ENCODE results near the gene ZNF764.
A peak's percentile ranks its signal among the peaks of the same experiment; 100 is the strongest.
"Not testable (repeated sequence)": the region's sequence is repeated elsewhere in the genome, so short reads cannot be mapped to it uniquely, and the experiment has no call there.

The ZNF764 gene

DNA sequence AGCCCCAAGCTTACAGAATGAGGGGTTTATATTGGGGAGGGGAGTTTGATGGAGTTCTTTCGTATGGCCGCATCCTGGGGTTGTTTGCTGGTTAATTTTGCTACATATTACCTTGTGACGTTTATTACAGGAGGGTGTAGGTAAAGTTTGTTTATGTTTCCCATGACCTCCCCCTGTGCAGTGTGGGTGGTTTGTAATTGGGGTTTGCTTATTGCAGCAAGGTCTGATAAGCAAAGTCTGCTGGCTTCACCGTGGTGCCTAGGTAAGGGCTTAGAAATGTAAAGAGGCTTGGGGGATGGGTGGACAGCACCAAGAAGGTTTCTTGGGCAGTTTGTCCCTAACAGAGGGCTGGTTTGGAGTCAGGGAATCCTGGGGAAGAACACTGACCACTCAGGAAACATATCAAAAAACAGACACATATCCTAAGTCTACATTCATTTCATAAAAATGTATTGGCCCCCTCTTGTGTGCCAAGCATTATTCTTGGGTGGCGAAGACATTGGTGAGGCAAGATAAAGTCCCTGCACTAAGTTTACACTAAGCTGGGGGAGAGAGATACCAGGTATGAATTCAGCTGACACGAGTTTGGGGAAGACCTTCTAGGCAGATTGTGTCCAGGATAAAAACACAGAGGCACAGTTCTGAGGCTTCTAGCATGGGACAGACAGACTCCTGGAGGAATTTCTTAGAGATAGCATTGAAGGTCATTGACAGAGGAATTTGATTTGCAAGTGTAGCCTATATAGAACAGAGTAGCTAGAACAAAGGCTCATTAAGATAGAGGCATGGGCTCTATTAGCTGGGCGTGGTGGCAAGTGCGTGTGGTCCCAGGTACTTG, 9.5 kb downstream of the ZNF764 start:
- DNase-seq = no peak

DNA sequence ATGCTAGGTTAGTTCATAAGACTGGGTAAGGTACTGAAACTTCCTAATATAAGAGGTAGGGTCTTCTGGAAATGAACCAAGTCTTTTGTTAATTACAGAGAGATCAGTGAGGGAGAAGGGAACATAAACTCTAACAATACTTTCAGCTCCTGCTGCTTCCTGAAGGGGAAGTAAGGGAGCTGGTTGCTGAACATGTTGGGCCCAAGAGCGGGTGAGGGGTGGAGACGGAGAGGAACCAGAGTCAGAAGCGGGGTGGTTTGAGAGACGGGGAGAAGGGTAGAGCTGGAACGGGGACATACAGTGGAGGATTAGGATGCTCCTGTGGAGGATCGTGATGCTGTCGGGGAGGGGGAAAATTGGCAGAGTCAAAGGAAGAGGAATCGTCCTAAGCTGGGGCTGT, 12.1 kb downstream of the ZNF764 start:
- no peak for DNase-seq

DNA sequence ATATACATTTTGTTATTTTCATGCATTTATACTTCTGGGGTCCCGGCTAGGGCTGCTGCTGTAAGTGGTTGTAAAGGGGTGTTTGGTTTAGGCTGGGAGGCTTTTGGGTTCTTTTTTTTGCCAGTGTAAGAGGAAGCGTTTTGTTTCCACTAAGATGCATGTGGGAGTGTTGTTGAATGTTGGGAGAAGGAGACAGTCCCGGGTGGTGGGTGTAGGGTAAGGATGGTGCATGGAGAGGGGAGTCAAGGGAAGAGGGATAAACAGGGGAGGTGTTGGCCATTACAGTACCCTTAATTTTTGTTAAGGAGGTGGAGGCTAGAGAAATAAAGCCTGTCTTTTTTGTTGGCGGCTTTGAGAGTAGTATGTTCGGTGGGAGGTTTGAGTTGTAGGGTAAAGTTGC, 15.1 kb downstream of the ZNF764 start:
- no peak for DNase-seq

DNA sequence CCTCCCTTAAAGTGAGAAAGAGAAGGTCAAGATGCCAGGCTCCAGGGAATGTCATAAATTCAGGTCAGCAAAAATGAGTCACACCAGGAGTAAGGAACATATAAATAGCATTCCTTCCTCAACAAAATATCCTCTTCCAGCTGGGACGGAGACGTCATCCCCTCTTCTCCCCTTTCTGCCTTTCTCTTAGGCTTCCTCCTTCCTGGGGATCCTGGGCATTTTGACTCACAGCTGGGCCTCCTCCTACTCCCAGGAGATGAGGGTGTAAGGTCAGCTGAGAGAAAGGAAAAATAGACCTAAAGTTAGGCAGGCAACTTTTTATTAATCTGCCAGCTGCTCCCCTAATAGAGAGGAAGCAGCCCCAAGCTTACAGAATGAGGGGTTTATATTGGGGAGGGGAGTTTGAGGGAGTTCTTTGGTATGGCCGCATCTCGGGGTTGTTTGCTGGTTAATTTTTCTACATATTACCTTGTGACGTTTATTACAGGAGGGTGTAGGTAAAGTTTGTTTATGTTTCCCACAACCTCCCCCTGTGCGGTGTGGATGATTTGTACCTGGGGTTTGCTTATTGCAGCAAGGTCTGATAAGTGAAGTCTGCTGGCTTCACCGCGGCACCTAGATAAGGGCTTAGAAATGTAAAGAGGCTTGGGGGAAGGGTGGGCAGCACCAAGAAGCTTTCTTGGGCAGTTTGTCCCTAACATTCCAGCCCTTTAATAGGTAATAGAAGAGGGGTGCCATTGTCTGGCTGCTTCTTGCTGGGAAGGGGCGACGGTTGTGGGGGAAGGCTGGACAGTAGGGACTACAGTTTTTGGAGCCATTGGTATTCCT, 16.5 kb downstream of the ZNF764 start:
- DNase-seq = no peak

DNA sequence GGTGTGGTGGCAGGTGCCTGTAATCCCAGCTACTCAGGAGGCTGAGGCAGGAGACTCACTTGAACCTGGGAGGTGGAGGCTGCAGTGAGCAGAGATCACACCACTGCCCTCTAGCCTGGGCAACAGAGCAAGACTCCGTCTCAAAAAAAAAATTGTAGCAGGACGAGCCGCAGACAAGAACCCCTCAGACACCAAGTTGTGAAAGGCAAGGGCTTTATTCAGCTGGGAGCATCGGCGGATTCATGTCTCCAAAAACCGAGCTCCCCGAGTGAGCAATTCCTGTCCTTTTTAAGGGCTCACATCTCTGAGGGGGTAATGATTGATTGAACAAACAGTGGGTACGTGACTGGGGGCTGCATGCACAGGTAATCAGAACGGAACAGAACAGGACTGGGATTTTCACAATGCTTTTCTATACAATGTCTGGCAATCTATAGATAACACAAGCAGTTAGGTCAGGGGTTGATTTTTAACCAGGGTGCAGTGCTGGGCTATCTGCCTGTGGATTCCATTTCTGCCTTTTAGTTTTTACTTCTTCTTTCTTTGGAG, 17.2 kb downstream of the ZNF764 start:
- DNase-seq = not testable (repeated sequence)

DNA sequence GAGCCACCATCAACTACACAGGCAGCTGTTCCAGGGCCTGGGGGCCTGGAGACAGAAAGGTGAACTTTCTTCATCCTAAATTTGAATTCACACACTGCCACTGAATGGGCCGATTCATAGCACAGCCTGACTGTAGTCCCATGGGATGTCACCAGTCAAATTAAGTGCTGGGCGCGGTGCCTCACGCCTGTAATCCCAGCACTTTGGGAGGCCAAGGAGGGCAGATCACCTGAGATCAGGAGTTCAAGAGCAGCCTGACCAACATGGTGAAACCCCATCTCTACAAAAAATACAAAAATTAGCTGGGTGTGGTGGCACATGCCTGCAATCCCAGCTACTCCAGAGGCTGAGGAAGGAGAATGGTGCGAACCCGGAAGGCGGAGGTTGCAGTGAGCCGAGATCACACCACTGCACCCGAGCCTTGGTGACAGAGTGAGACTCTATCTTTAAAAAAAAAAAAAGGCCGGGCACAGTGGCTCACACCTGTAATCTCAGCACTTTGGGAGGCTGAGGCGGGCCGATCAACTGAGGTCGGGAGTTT, 18.1 kb downstream of the ZNF764 start:
- DNase-seq = not testable (repeated sequence)

DNA sequence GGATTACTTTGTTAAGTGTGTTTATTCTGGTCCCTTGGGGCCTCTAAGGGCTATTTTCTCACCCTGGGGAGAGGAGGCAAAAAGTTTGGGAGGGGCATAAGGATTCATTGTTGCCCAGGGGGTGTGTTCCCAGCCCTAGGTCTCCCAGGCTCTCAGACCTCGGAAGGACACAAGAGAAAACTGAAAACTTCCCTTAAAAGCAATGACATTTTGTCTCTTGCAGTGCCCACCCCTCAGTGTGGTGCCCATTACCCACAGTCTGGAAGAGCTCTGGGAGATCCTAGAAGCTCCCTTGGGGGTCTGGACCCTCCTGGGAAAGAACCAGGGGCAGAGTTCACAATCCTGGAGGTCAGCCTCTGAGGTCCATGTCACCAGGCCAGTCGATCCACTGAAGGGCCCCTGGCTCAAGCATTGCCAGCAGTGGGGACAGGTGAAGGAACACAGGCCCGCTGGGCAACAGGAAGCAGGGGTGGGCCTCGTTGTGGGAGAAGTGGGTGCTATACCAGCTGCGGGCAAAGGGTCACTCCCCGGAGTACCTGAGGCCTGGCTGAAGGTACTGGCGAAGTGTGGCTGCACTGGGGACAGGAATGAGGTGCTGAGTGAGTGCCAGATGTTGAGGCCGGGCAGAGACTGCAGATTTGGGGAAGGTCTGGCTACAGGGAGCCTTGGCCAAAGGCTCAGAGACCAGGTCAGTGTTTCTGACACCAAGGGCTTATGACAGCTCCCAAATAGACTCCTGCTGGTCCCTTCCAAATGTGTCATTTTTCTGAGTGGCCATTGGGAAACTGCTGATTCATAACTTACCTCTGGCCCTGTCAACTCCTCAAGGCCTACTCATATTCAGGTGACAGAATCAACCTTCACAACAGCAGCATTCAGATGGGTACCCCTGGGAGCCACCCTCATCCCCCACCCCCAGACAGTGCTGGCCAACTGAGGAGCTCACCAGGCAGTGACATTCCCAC, 18.9 kb downstream of the ZNF764 start:
- no peak for DNase-seq

DNA sequence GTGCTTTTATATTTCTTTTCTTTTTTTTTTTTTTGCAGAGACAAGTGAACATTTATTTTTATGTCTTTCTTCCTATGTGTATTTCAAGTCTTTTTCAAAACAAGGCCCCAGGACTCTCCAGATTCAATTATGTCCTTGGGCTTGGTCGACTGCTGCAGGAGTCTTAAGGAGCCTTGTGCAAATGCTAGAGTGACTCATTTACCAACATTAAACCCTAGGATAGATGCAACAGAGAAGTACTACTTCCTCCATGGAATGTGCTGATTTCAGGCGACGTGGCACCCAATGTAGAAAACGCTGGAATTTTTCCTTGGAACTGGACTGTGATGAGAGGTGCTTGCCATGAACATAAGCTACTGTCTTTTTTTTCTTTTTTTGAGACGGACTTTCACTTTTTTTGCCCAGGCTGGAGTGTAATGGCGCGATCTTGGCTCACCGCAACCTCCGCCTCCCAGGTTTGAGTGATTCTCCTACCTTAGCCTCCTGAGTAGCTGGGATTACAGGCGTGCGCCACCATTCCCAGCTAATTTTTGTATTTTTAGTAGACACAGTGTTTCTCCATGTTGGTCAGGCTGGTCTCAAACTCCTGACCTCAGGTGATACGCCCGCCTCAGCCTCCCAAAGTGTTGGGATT, 21.7 kb downstream of the ZNF764 start:
- DNase-seq = not testable (repeated sequence)

DNA sequence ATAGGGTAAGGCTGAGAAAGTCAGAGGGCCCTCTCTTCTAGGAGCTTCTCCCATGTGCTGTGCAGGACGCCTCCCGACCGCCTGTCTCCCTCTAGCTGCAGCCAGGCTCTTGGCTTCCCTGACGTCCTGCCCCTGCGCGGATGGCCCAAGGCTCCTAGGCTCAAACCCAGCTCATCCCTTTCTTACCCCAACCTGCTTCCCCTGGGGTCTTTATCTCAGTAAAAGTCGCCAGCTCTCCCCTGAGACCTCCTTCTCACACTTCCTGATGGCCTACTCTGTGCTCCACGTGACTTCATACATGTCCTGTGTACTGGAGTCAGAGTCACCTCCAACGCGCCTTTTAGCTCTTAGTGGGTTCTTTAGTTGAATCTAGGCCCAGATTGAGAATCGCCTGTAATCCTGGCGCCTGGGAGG, 22.4 kb downstream of the ZNF764 start:
- peak in 32 of 56 donors; percentile 2 to 61 (median 30) for DNase-seq

DNA sequence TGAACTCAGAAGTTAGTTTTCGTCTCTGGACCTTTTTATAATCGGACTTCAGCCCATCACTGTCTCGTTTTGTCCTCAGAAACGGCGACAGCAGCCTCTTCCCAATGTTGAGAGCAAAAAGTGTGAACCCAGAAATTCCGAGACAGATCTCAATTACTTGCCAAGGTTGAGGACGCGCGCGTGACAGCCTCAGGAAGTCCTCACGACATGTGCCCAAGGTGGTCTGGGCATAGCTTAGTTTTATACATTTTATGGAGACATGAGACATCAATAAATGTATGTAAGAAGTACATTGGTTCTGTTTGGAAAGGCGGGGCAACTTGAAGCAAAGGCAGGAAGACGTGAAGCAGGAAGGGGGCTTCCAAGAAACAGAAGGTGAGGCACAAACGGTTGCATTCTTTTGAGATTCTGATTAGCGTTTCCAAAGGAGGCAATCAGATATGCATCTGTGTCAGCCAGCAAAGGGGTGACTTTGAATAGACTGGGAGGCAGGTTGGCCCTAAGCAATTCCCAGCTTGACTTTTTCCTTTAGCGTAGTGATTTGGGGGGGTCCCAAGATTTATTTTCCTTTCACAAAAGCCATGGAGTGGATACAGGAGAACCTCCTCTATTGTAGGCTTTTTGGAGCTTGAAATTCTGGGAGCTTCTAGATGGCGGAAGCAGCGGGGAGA, 22.9 kb downstream of the ZNF764 start:
- DNase-seq = peak in 3 of 56 donors; percentile 20 to 42 (median 39)

DNA sequence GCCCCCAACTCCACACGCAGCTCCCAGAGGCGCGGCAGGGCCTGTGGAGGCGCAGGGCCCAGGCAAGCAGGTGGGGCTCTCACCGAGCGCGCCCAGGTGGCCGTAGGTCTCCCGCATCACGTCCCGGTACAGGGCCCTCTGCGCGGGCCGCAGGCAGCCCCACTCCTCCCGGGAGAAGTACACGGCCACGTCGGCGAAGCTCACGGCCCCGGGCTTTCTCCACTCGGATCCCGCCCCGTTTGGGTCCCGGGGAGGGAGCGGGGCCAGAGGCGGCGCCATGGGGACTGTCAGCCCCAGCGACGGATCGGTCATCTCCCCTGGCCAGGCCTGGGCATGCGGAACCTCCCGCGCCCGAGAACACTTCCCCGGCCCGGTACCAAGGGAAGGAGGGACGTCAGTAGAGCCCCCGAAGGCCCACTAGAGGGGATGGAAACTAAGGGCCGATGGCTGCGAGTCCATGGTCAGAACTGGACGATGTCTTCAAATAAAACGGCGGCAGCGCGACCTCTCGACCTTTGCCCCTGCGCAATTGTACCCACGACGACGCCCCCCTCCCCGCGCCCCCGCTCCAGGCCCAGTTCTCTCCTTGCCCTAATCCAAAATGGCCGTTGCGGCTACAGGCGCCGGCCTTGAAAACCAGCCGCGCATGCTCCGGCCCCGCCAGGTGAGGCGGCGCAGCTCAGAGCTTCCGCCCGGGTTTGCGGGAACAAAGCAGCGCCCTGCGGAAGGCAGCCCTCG, 23.6 kb downstream of the ZNF764 start, which contains the start of gene ZNF747:
TSS of gene ZNF747 (minus strand) at position 491 of the 738 bp plus-strand sequence. CDS start at position 312, 179 bp downstream.
- DNase-seq = peak; percentile 55 to 96 (median 90)

DNA sequence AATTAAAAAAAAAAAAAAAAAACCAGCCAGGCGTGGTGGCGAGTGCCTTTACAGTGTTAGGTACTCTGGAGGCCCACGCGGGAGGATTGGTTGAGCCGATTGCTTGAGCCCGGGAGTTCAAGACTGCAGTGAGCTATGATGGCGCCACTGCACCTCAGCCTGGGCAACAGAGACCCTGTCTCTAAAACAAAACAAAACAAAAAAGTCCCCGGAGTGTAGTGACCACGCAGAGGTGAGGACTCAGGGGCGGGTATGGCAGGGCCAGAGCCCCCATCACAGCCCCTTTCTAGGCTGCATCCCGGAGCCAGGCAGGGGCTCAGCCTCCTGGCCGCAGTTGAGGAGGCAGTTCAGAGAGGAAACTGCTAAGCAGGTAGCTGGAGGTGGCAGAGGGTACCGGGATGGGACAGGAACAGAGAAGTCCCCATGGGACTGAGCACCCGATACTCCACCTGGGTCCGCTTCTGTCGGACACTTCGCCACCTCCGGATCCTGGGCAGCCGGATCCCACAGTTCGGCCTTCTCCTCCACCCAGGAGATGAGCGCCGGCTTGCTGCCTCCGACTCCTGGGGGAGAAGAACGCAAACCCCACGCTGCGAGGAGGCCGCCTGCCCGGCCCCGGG, 24.3 kb downstream of the ZNF764 start:
- DNase-seq = no peak

DNA sequence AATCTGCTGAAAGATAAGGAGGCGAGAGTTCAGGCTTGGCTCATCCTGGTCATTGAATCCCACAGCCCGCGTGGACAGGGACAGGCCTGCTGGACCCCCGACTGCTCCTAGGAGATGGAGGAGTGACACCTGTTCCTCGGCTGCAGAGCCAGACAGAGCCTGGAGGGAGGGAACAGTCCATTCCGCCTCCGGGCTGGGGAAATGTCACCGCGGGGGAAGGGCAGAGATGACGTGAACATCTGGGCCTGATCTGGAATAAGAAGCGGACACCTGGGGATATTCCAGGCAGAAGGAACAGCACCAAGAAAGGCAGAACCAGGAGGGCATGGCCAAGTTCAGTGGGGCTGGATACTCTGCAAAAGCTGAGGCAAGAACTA, 25.0 kb downstream of the ZNF764 start:
- DNase-seq = no peak

DNA sequence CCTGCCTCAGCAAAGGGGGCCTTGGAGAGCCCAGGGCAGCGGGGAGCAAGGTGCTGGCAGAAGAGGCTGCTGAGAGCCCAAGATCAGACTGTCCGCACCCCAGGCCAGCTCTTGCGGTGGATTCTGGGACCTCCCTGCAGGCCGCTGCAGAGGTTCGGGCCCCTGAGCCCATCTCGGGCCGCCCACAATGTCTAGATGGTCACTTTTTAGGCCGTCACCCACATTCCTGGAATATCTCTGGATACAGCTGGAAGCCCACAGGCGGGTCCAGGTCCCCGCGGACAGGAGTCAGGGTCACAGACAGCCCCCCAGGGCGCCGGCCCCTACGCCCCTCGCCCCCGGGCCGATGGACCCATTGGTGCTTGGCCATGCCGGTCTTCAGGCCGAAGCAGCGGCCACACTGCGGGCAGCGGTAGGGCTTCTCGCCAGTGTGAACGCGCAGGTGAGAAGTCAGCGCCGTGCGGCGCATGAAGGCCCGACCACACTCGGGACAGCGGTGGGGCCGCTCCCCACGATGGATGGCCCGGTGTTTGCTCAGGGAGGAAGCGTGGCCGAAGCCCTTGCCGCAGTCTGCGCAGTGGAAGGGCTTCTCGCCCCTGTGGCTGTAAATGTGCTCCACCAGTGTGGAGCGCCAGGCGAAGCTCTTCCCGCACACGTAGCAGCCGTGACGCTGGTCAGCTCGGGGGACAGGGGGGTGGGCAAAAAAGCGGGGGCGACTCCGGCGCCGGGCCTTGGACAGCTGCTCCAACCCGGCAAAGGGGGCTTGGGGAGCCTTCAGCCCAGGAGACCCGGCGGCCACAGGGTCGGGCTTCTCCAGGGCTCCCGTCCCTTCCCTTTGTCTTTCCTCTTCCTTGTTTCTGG, 25.7 kb downstream of the ZNF764 start:
- no peak for DNase-seq

DNA sequence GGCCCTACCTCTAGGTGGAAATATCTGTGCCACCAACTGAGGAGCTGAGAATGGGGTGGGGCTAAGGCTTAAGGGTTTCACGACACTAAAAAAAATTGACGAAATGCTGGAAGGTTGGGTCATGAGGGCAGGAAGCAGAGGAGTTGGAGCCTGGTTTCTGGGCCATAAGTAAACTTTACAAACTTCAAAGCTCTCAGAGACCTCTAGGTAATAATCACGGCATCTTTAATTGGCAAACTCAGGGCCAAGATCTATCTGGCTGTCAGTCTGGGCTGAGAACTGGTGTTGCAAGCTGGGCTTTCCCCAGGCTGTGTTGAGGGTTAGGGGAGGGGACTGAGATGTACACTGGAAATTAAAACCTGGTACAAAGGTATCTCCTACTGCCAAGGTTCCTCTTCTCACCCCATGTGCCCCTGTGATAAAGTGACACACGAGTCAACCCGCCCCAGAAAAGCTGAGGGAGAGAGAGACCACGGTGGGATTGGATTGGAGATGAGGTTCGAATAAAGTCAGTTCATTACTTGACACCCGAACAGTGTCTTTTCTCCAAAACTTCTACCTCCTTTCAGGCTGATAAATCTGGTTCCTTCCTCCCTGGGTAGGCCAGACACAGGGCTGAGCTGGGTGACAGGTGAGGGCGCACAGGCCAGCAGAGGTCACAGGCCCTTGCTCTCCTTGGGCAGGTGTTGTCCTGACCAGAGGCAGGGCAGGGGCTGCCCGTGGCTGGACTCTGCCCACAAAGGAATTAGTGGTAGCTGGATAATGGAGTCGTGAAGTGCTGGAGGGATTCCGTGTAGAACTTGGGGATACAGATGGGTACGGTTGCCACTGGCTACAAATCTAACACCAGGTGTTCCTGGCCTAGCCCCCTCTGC, 27.8 kb downstream of the ZNF764 start:
- no peak for DNase-seq

DNA sequence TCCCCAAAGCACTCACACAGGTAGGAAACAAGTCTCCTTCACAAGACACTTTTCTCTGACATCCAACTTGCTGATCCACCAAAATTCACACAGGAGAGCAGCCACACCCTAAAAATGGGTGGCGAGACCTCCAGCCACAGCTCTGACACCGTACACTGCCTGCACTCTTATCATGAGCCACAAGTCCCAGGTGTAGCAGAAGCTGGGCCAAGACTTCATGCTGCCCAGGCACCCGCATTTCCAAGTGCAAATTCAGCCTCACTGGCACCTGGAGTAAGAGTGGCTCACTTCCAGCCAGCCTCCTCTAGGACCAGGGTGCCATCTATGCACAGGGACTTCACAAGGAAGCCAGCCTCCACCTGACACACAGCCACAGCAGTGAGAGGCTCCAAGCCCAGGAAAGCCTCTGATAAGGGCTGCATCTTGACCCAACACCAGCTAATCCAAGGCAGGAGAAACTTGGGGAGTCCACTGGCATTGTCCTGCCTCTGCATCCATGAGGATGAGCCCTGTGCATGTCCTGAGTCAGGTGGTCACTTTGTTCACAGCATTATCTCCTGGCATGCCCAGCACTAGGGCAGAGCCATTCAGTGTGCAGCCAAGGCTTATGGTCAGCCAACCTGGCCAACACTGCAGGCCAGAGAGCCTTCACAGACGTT, 29.2 kb downstream of the ZNF764 start:
- no peak for DNase-seq
